H1 (cell line): ENCODE measurements around the gene CASQ2. TPM values are rescaled to one million over a fixed set of nuclear protein-coding genes. Genes with fewer than 3 reads are reported as not detected.

Source experiments
- CTCF ChIA-PET: fragments of 300-600 bp; sonication (Branson Sonifier 250); formaldehyde crosslinking; loops from one replicate; lab custom pipeline; 2021; ENCODE audit not compliant: partially characterized antibody; lab: Charles Lee
- POLR2A ChIA-PET: fragments of 300-600 bp; sonication (Branson Sonifier 250); formaldehyde crosslinking; loops from one replicate; lab custom pipeline; 2021; ENCODE audit warnings: inconsistent platforms; ENCODE audit not compliant: partially characterized antibody; lab: Charles Lee
- DNase-seq, 2 experiments: peaks; one replicate each; pipeline versions ENCODE4 v3.0.0 to v3.0.0-alpha.2; 2010 to 2022; ENCODE audit warnings: low spot score in 2 of 2, low read depth in 1 of 2, mixed read lengths in 1 of 2
- FAIRE-seq: peaks from 2 replicates; lab custom pipeline; 2011; peaks lifted over from hg19 to GRCh38; lab: Jason Lieb, UNC
- H2AFZ ChIP-seq: 2 replicates; pipeline ENCODE4 v1.8.1; 2012; ENCODE audit warnings: low read length, inconsistent platforms
- H2AK5ac ChIP-seq: 2 replicates; pipeline ENCODE4 v1.6.1; 2013; ENCODE audit warnings: low read depth, low read length
- H2BK120ac ChIP-seq: replicated peaks from 2 replicates; pipeline ENCODE3; 2013; ENCODE audit warnings: low read depth, low read length, inconsistent platforms
- H2BK12ac ChIP-seq: 2 replicates; pipeline ENCODE4 v1.6.1; 2013; ENCODE audit warnings: low read depth, low read length
- H2BK15ac ChIP-seq: 2 replicates; pipeline ENCODE4 v1.6.1; 2013; ENCODE audit warnings: low read length
- H2BK20ac ChIP-seq: 2 replicates; pipeline ENCODE4 v1.6.1; 2013; ENCODE audit warnings: low read length
- H2BK5ac ChIP-seq: 2 replicates; pipeline ENCODE4 v1.6.1; 2013; ENCODE audit warnings: low read depth, low read length
- H3K14ac ChIP-seq: 2 replicates; pipeline ENCODE4 v1.6.1; 2013; ENCODE audit warnings: inconsistent platforms; ENCODE audit not compliant: insufficient read length
- H3K18ac ChIP-seq: 2 replicates; pipeline ENCODE4 v1.6.1; 2013; ENCODE audit warnings: low read length; ENCODE audit errors: extremely low read depth
- H3K23ac ChIP-seq: 2 replicates; pipeline ENCODE4 v1.6.1; 2013; ENCODE audit warnings: inconsistent platforms; ENCODE audit not compliant: insufficient read length
- H3K23me2 ChIP-seq: 2 replicates; pipeline ENCODE4 v1.6.1; 2013; ENCODE audit warnings: low read depth, low read length
- H3K27ac ChIP-seq: 2 replicates; pipeline ENCODE4 v1.6.1; 2011; ENCODE audit warnings: low read depth, low read length, inconsistent platforms
- H3K27me3 ChIP-seq, 4 experiments: replicated peaks in 1 of 4; 1 replicate in 1 of 4; 2 replicates in 3 of 4; pipeline versions ENCODE4 v1.6.1 to v1.8.1; 2011 to 2013; ENCODE audit warnings: low read length in 3 of 4, mild to moderate bottlenecking in 3 of 4, inconsistent platforms in 2 of 4, mixed read lengths in 2 of 4, moderate library complexity in 1 of 4; ENCODE audit not compliant: control insufficient read depth in 3 of 4, insufficient read depth in 3 of 4; ENCODE audit errors: extremely low read depth in 1 of 4
- H3K36me3 ChIP-seq, 4 experiments: 2 replicates each; pipeline versions ENCODE4 v1.6.1 to v1.8.1; 2011 to 2013; ENCODE audit warnings: mild to moderate bottlenecking in 4 of 4, low read length in 3 of 4, moderate library complexity in 2 of 4, control low read depth in 1 of 4, inconsistent platforms in 1 of 4; ENCODE audit not compliant: insufficient read depth in 4 of 4, control insufficient read depth in 2 of 4
- H3K4ac ChIP-seq: replicated peaks from 2 replicates; pipeline ENCODE3; 2013; ENCODE audit warnings: low read length, low read depth, mixed read lengths, inconsistent platforms; ENCODE audit not compliant: insufficient read length
- H3K4me1 ChIP-seq, 4 experiments: replicated peaks in 1 of 4; 1 replicate in 1 of 4; 2 replicates in 3 of 4; pipeline versions ENCODE4 v1.6.1 to v1.8.1; 2011 to 2013; ENCODE audit warnings: low read length in 3 of 4, inconsistent platforms in 2 of 4, mixed read lengths in 1 of 4; ENCODE audit not compliant: insufficient read depth in 4 of 4, control insufficient read depth in 3 of 4
- H3K4me2 ChIP-seq, 2 experiments: 2 replicates each; pipeline versions ENCODE4 v1.6.1 to v1.8.1; 2011 to 2013; ENCODE audit warnings: low read depth in 2 of 2, low read length in 2 of 2, control low read depth in 1 of 2, inconsistent platforms in 1 of 2, mild to moderate bottlenecking in 1 of 2; ENCODE audit not compliant: insufficient read depth in 1 of 2
- H3K4me3 ChIP-seq, 4 experiments: fragments of 200-600, 300-600 bp in 1 of 4; sonication (generic), shearing (Covaris generic), sonication (Bioruptor Twin) in 1 of 4; 2 replicates each; pipeline versions ENCODE4 v1.5.1 to v1.8.1; 2011 to 2016; ENCODE audit warnings: low read length in 4 of 4, low read depth in 3 of 4, control low read depth in 2 of 4, inconsistent platforms in 2 of 4, mild to moderate bottlenecking in 2 of 4, mixed read lengths in 1 of 4, moderate library complexity in 1 of 4; ENCODE audit not compliant: insufficient read depth in 2 of 4; ENCODE audit errors: extremely low read depth in 1 of 4
- H3K56ac ChIP-seq: replicated peaks from 2 replicates; pipeline ENCODE3; 2013; ENCODE audit warnings: low read depth, mild to moderate bottlenecking, mixed read lengths, low read length, inconsistent platforms; ENCODE audit not compliant: insufficient read length
- H3K79me1 ChIP-seq: 2 replicates; pipeline ENCODE4 v1.6.1; 2013; ENCODE audit warnings: low read depth, low read length, control low read depth
- H3K79me2 ChIP-seq, 2 experiments: 2 replicates each; pipeline versions ENCODE4 v1.6.1 to v1.8.1; 2012 to 2013; ENCODE audit warnings: low read length in 2 of 2, mild to moderate bottlenecking in 2 of 2, inconsistent platforms in 1 of 2; ENCODE audit not compliant: insufficient read depth in 2 of 2, control insufficient read depth in 1 of 2
- H3K9ac ChIP-seq, 4 experiments: replicated peaks in 1 of 4; 1 replicate in 1 of 4; 2 replicates in 3 of 4; pipeline versions ENCODE4 v1.6.1 to v1.8.1; 2011 to 2013; ENCODE audit warnings: low read depth in 3 of 4, low read length in 3 of 4, control low read depth in 2 of 4, mild to moderate bottlenecking in 2 of 4, moderate library complexity in 2 of 4, inconsistent platforms in 1 of 4; ENCODE audit errors: extremely low read depth in 1 of 4
- H3K9me3 ChIP-seq, 2 experiments: 2 replicates each; pipeline versions ENCODE4 v1.6.1 to v1.8.1; 2012 to 2013; ENCODE audit warnings: mild to moderate bottlenecking in 2 of 2, moderate library complexity in 2 of 2, control low read depth in 1 of 2, inconsistent platforms in 1 of 2, low read depth in 1 of 2, low read length in 1 of 2, mixed read lengths in 1 of 2; ENCODE audit not compliant: insufficient read depth in 2 of 2
- H4K20me1 ChIP-seq, 2 experiments: replicated peaks in 1 of 2; 2 replicates each; pipeline versions ENCODE3 to v1.8.1; 2011 to 2013; ENCODE audit warnings: inconsistent platforms in 2 of 2, low read length in 2 of 2, mild to moderate bottlenecking in 1 of 2; ENCODE audit not compliant: insufficient read depth in 2 of 2, control insufficient read depth in 1 of 2
- H4K5ac ChIP-seq: 2 replicates; pipeline ENCODE4 v1.6.1; 2013; ENCODE audit warnings: low read length, low read depth, mixed read lengths, inconsistent platforms; ENCODE audit not compliant: insufficient read length
- H4K8ac ChIP-seq: 2 replicates; pipeline ENCODE4 v1.8.0; 2013; ENCODE audit warnings: mild to moderate bottlenecking, moderate library complexity, low read length, inconsistent platforms; ENCODE audit not compliant: insufficient read depth; ENCODE audit errors: extremely low read depth
- H4K91ac ChIP-seq: replicated peaks from 2 replicates; pipeline ENCODE3; 2013; ENCODE audit warnings: low read length, mixed read lengths, inconsistent platforms; ENCODE audit not compliant: insufficient read length
- CBX8 ChIP-seq: fragments of 300-800, 300-1000 bp; sonication (generic); IDR thresholded peaks from 2 replicates; pipeline ENCODE4 v1.7.1; 2016; ENCODE audit warnings: low read depth, low read length, borderline replicate concordance
- EGR1 ChIP-seq: IDR thresholded peaks from 2 replicates; pipeline ENCODE4 v1.6.1; 2011; ENCODE audit warnings: low read depth, low read length, borderline replicate concordance
- WGBS, 2 experiments: shearing (Covaris generic) in 1 of 2; methylation state at CpG; one replicate each; pipeline versions ENCODE4 v1.1.6 to v1.1.7; 2013 to 2015; ENCODE audit warnings: low lambda C conversion rate in 2 of 2, mixed read lengths in 2 of 2, inconsistent platforms in 1 of 2, low coverage in 1 of 2, missing lambda C conversion rate in 1 of 2; ENCODE audit not compliant: insufficient replicate concordance in 2 of 2, insufficient coverage in 1 of 2, insufficient read length in 1 of 2; ENCODE audit errors: extremely low coverage in 1 of 2, missing lambda C conversion rate in 1 of 2; 5-methylcytosine and 5-hydroxymethylcytosine counted together
- polyA plus RNA-seq, 7 experiments: library from polyadenylated mRNA; depleted of rRNA in 3 of 7; stranded (reverse) in 5 of 7; unstranded in 2 of 7; fragments of >200 nt in 5 of 7; fragments of 200-250 nt in 2 of 7; gene quantifications; 1 replicate in 5 of 7; 2 replicates in 1 of 7; 4 replicates in 1 of 7; pipeline versions ENCODE4 v1.2.1 to v1.2.3, GENCODE V29; 2011 to 2013; ENCODE audit warnings: missing spikeins in 2 of 7, mixed read lengths in 2 of 7
- total RNA-seq: library from RNA; stranded (reverse); fragmentation: NEBNext Ultra II Directional; extraction: Animal tissue kit (Norgen Biotek cat#: 25700); gene quantifications from 2 replicates; pipeline ENCODE4 v1.2.1, GENCODE V29; 2021

The CASQ2 gene
- total and polyA plus RNA-seq, 2 of the 8 experiments (the other 6 are each of a cell fraction or from before 2014, with no cell fraction given), result not detected

- Histone ChIP-seq H3K4me3 (no peak overlapping the region), H3K79me1 (no peaks in the 10 kb centered on the region), H2BK20ac (no peak overlapping the region), H3K23ac (no peak overlapping the region), H3K36me3 (no peaks in the 10 kb centered on the region), H3K4me1 (no peaks in the 10 kb centered on the region), H3K56ac (no peak overlapping the region), H3K27me3 (no peaks in the 10 kb centered on the region), H4K5ac (no peak overlapping the region), H3K27ac (no peak overlapping the region), H2BK15ac (no peak overlapping the region), H4K20me1 (no peaks in the 10 kb centered on the region), H2AFZ (no peak overlapping the region), H2AK5ac (no peak overlapping the region), H2BK5ac (no peak overlapping the region), H3K14ac (no peak overlapping the region), H2BK12ac (no peak overlapping the region), H3K79me2 (no peaks in the 10 kb centered on the region), H3K4ac (no peak overlapping the region), H3K23me2 (no peaks in the 10 kb centered on the region), H3K18ac (no peak overlapping the region), H4K91ac (no peak overlapping the region), H2BK120ac (no peak overlapping the region), H3K9me3 (no peaks in the 10 kb centered on the region), H3K9ac (no peak overlapping the region), H3K4me2 (no peak overlapping the region), H4K8ac (no peak overlapping the region)
- WGBS, 2 experiments, result 88% methylated on average over 7 of the region's 8 CpGs; no CpG with 5 or more reads in 1 of the 2 experiments
- ChIA-PET POLR2A (no interaction called here), CTCF (interaction anchor here (1.2 to 1.9 kb wide), 2 partner anchors 22 to 36 kb away, joined by 3 to 8 read pairs; no protein-coding TSS in a partner anchor)
- FAIRE-seq, result no peak
- no peak for DNase-seq
- TF ChIP-seq EGR1, result no peak
- no peak for TF ChIP-seq CBX8
Observed at GRCh38 chr1:115753830-115754229, 14.7 kb downstream of the CASQ2 start.
